Measurements from ENCODE around the gene CLEC2A.

The CLEC2A gene

GRCh38 chr12:9931245-9931644, 925 bp downstream of the CLEC2A start:
- no peak for DNase-seq

GRCh38 chr12:9928607-9929006, 3.6 kb downstream of the CLEC2A start:
- no peak for DNase-seq

- no peak for DNase-seq
These were observed 5.3 kb downstream of the CLEC2A start for GRCh38 chr12:9926876-9927275.

GRCh38 chr12:9925705-9926393, 6.3 kb downstream of the CLEC2A start:
- peak; percentile 36 for DNase-seq

- DNase-seq, result no peak
These were observed 9.7 kb downstream of the CLEC2A start for GRCh38 chr12:9922429-9922828.

- no peak for DNase-seq
These were observed 11.7 kb downstream of the CLEC2A start for GRCh38 chr12:9920451-9920850.

DNA sequence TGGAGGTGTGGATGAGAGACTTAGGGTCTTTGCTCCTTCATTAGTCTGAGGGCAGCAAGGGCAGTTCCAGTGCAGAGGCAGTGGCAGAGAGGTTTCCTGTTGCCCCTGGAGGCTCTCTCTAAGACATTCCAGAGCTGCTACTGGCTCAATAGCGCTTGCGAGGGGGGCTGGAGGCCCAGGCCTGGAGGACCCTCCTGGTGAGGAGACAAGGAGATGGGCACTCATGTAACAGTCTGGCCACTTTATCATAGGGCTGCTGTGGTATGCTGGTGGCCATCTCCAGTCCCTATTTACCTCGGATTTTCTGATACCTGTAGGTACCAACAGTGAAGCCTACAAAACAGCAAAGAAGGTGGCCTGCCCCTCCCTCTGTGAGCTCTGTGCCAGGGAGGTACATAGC, 12.7 kb downstream of the CLEC2A start:
- no peak for DNase-seq

GRCh38 chr12:9911708-9912107, 20.5 kb downstream of the CLEC2A start:
- no peak for DNase-seq

DNA sequence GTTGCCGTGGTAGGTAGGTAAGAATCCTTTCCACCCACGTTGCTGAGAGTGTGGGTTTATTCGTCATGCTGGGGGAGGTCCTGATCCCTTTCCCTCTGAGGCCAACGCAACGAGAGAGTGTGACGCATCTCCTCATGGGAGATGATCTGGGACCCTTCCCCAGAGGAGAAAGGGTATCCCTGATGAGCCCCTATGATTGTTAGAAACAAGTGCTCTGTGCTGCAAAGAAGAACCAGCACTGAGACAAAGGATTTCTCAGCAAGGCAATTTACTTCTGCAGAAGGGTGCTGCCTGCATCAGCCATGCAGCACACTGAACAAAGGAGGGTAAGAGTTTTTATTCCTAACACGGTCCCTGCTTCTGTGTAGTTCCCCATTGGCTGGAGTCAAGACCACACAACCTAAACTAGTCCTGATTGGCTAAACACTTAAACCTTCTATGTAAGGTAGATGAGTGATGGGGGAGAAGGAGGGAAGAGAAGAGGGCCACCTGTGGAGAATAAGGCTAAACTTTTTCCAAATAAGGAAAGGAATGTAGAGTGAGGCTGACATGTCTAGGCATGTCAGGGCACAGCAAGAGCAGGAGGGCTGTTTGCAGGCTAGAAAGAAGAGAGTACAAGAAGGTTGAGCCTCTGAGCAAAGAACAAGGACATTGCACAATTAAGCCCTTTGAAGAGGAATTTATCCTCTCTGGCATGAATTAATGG, 21.3 kb downstream of the CLEC2A start:
- no peak for DNase-seq

- no peak for DNase-seq
These were observed 22.4 kb downstream of the CLEC2A start for GRCh38 chr12:9909724-9910123.

- no peak for DNase-seq
These were observed 23.8 kb downstream of the CLEC2A start for GRCh38 chr12:9908350-9908749.

GRCh38 chr12:9907769-9908168, 24.4 kb downstream of the CLEC2A start:
- DNase-seq, result no peak

DNA sequence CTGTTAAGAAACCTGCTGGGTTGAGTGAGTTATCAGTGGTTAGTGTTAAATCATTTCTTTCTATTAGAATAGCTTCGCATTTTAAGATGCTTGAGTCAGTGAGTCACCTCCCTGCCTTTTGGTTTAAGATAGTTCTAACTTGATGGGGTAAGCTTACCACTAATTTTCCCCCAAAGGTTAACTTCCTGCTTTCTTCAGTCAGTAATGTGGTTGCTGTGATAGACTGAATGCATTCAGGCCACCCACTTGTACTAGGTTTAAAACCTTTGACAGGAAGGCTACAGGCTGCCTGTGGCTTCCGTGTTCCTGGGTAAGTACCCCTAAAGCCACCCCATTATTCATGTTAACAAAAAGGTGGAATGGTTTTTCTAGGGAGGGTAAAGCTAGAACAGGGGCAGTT, 25.3 kb downstream of the CLEC2A start:
- DNase-seq, result peak; percentile 53

GRCh38 chr12:9902539-9903228, 29.5 kb downstream of the CLEC2A start:
- no peak for DNase-seq

- DNase-seq, result no peak
These were observed 31.2 kb downstream of the CLEC2A start for GRCh38 chr12:9900930-9901329.

DNA sequence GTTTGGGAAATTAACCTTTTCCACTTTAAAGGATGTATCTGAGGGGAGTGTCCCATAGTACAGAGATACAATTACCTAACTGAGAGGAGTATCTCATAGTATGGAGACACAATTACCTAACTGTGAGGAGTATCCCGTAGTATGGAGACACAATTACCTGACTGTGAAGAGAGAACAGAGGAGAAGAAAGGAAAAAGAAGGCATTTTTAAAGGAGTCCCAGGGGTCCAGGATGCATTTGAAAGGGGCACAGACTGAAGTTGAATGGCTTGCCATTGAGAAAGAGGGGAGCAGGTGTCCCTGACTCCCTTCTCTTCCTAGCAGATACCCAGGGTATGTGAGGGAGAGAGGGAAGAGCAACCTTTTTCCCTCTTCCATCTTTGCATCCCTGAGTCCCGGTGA, 33.0 kb downstream of the CLEC2A start:
- no peak for DNase-seq

DNA sequence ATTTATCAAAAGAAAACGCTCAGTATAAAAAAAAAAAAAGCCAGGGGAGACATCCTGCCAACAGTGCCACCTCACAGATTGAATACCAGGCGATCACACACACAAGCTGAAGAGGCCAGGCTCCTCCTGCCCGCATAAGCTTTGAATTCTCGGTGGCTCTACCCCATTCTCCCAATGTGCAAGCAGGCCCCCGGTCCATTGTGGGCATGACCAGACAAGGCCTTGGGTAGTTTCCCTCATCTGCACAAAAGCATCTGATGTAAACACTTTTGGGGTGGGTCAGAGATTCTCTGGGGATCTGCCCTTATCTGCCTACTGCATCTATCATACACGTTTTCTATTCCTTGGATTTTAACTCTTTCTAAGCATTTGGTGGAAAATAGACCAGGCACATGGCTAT, 34.6 kb downstream of the CLEC2A start:
- DNase-seq, result no peak

- DNase-seq, result no peak
These were observed 36.8 kb downstream of the CLEC2A start for GRCh38 chr12:9895215-9895971.

- DNase-seq, result no peak
These were observed 43.4 kb downstream of the CLEC2A start for GRCh38 chr12:9888665-9889273.

DNA sequence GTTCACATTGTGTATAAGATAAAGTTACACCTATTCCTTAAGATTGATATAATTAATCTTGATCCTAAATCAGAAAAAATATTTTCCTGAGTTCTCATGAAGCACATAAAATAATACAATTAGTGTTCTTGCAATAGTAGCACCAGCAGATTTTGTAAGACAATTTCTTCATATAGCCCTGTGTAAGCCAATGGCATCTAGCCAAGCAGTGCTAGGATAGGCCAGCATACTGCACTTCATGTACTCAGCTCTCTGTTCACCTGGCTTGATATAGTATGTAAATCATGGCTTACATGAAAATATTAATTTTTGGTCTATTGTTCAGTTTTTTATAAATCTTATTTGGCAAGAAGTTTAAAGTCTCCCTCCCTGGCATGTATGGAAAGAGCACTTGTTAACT, 49.0 kb downstream of the CLEC2A start:
- no peak for DNase-seq

DNA sequence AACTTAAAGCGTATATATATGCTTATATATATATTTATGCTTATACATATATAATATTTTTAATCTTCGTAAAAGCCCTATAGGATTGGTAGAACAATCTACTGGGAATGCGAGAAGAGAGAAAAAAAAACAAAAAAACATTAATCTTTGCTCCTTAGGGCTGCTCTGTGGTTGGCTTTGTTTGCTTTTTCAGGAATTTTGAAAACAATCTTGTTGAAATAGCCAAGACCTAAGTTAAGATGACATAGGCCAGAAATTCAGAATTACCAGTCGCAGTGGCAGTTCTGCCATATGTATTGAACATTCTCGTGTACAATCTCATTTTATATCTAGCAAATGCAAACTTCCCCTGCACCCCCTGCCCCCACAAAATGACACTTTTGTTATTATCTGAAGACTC, 50.2 kb downstream of the CLEC2A start:
- no peak for DNase-seq

- no peak for DNase-seq
These were observed 50.9 kb downstream of the CLEC2A start, which contains the start of gene KLRF2 for GRCh38 chr12:9881246-9881645. Gene KLRF2 (plus strand): TSS chr12:9881489. CDS start chr12:9881596, 107 bp downstream.

Measured in central memory CD4-positive, alpha-beta T cell (primary cell).